Measurements from ENCODE around the gene UAP1L1.

UAP1L1 gene

DNA sequence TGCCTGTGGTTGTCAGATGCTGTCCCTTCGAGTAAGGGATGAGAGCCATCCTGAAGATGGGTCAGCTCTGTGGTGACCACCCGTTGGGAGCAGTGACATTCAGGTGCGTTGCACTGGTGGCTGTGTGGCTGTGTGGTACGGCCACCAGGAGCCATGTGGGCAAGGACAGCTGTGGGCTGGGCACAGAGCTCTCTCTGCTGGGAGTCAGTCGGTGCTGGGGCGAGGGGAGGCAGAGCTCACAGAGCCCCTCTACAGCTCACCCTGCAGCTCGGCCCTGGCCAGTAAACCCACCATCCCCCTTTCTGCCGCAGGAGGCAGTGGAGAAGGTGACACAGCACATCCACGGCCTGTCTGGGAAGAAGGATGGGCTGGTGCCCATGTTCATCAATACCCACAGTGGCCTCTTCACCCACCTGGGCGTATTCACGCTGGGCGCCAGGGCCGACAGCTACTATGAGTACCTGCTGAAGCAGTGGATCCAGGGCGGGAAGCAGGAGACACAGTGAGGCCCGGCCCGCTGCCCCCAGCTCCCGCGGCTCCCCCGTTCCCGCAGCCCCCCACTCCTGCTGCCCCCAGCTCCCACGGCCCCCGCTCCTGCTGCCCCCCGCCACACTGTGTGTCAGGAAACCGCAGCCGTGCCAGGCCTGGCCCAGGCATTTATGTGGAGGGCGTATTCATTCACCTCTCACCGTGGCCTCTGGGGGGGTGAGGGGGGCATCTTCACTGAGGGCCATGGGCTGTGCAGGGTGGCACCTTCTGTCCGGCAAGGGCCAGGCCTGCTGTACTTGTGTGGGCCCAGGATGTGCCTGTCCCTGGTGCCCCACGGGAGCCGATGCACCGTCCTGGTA lies 28.7 kb downstream of the UAP1L1 start:
- Histone ChIP-seq H3K4me3 (ENCODE audit: low read length) (no peak overlapping the region), H3K27me3 (ENCODE audit: control insufficient read depth, insufficient read depth, low read length) (no peaks in the 10 kb centered on the region), H3K9me3 (ENCODE audit: control insufficient read depth, low read length) (no peaks in the 10 kb centered on the region), H3K36me3 (ENCODE audit: control insufficient read depth, insufficient read depth, low read length) (peaks cover 17% of the 10 kb centered on the region), H3K4me1 (ENCODE audit: control insufficient read depth, insufficient read depth, low read length) (no peaks in the 10 kb centered on the region), H3K9ac (ENCODE audit: low read length) (no peak overlapping the region)

DNA sequence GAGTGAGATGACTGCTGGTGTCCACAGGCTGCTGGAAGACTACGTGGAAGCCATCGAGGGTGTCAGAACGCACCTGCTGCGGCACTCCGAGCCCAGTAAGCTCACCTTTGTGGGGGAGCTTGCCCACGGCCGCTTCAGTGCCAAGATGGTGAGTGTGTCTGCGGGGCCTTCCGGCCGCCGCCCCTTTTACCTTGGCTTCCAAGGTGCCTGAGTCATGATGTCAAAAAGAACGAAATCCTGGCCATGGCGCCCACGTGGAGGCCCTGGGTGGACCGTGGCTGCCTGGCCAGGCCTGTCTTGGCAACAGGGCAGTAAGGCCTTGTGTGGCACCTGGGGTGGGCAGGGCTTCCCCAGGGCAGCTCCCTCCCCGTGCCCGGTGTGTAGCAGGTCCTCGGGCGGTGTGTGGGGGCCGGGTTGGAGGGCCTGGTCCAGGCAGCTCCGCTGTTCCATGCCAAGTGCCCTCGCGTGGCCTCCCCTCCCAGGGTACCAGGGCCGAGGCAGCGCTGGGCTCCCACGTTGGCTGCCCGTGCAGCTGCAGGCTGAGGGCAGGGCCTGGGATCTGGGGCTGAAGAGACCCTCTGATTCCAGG lies 29.4 kb downstream of the UAP1L1 start:
- H3K36me3 ChIP-seq (ENCODE audit: control insufficient read depth, insufficient read depth, low read length) = peaks cover 16% of the 10 kb centered on the region
- H3K4me1 ChIP-seq (ENCODE audit: control insufficient read depth, insufficient read depth, low read length) = no peaks in the 10 kb centered on the region
- H3K4me3 ChIP-seq (ENCODE audit: low read length) = no peak overlapping the region
- H3K9ac ChIP-seq (ENCODE audit: low read length) = no peak overlapping the region
- no peaks in the 10 kb centered on the region for H3K9me3 ChIP-seq (ENCODE audit: control insufficient read depth, low read length)
- no peaks in the 10 kb centered on the region for H3K27me3 ChIP-seq (ENCODE audit: control insufficient read depth, insufficient read depth, low read length)

DNA sequence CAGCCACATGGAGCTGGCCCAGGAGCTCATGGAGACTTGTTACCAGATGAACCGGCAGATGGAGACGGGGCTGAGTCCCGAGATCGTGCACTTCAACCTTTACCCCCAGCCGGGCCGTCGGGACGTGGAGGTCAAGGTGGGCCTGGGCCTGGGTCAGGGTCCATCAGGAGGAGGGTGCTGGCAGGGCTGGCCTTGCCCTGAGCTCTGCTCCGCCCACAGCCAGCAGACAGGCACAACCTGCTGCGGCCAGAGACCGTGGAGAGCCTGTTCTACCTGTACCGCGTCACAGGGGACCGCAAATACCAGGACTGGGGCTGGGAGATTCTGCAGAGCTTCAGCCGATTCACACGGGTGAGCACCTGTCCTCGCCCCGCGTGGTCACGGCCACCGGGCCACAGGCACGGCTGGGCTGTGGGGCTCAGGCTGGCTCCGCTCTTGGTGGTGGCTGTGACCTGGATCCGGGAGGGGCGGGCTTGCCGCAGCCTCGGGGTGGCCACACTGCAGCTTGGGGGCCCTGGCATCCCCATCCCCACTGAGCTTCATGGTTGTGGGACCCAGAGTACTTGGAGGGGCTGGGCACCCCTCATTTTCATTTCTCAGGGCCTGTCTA lies 30.1 kb downstream of the UAP1L1 start:
- Histone ChIP-seq H3K36me3 (ENCODE audit: control insufficient read depth, insufficient read depth, low read length) (peaks cover 9% of the 10 kb centered on the region), H3K4me1 (ENCODE audit: control insufficient read depth, insufficient read depth, low read length) (no peaks in the 10 kb centered on the region), H3K9ac (ENCODE audit: low read length) (no peak overlapping the region), H3K9me3 (ENCODE audit: control insufficient read depth, low read length) (no peaks in the 10 kb centered on the region), H3K4me3 (ENCODE audit: low read length) (no peak overlapping the region), H3K27me3 (ENCODE audit: control insufficient read depth, insufficient read depth, low read length) (no peaks in the 10 kb centered on the region)

DNA sequence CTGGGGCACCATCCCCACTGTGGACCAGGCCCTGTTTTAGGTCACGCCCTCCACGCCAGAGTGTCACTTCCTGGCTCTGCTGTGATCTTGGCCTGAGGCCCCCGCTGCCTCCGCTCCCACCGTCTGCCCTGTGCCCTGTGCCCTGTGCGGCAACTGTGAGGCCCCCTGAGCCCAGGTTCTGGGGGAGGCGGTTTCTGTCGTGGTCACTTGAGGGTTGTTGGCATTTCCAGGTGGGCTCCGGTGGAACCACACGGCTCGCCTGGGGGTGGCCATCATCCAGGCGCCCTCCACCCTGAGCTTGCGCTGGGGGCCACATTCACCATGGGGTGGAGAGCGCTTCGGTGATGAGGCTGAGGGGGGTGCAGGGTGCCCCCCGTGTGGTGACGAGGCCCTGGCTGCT lies 30.7 kb downstream of the UAP1L1 start:
- no peaks in the 10 kb centered on the region for H3K27me3 ChIP-seq (ENCODE audit: control insufficient read depth, insufficient read depth, low read length)
- no peaks in the 10 kb centered on the region for H3K4me1 ChIP-seq (ENCODE audit: control insufficient read depth, insufficient read depth, low read length)
- no peaks in the 10 kb centered on the region for H3K9me3 ChIP-seq (ENCODE audit: control insufficient read depth, low read length)
- H3K36me3 ChIP-seq (ENCODE audit: control insufficient read depth, insufficient read depth, low read length) = peaks cover 6% of the 10 kb centered on the region
- H3K9ac ChIP-seq (ENCODE audit: low read length) = no peak overlapping the region
- H3K4me3 ChIP-seq (ENCODE audit: low read length) = no peak overlapping the region

DNA sequence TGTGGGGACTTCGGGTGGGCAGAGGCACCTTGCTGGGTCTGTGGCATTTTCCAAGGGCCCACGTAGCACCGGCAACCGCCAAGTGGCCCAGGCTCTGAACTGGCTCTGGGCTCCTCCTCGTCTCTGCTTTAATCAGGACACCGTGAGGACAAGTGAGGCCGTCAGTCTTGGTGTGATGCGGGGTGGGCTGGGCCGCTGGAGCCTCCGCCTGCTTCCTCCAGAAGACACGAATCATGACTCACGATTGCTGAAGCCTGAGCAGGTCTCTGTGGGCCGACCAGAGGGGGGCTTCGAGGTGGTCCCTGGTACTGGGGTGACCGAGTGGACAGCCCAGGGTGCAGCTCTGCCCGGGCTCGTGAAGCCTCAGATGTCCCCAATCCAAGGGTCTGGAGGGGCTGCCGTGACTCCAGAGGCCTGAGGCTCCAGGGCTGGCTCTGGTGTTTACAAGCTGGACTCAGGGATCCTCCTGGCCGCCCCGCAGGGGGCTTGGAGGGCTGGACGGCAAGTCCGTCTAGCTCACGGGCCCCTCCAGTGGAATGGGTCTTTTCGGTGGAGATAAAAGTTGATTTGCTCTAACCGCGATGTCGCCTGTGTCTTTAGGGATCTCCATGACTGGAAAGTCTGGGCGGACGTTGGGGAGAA lies 31.4 kb downstream of the UAP1L1 start:
- Histone ChIP-seq H3K27me3 (ENCODE audit: control insufficient read depth, insufficient read depth, low read length) (no peaks in the 10 kb centered on the region), H3K36me3 (ENCODE audit: control insufficient read depth, insufficient read depth, low read length) (peaks cover 3% of the 10 kb centered on the region), H3K9me3 (ENCODE audit: control insufficient read depth, low read length) (no peaks in the 10 kb centered on the region), H3K4me1 (ENCODE audit: control insufficient read depth, insufficient read depth, low read length) (no peaks in the 10 kb centered on the region), H3K4me3 (ENCODE audit: low read length) (no peak overlapping the region), H3K9ac (ENCODE audit: low read length) (no peak overlapping the region)

DNA sequence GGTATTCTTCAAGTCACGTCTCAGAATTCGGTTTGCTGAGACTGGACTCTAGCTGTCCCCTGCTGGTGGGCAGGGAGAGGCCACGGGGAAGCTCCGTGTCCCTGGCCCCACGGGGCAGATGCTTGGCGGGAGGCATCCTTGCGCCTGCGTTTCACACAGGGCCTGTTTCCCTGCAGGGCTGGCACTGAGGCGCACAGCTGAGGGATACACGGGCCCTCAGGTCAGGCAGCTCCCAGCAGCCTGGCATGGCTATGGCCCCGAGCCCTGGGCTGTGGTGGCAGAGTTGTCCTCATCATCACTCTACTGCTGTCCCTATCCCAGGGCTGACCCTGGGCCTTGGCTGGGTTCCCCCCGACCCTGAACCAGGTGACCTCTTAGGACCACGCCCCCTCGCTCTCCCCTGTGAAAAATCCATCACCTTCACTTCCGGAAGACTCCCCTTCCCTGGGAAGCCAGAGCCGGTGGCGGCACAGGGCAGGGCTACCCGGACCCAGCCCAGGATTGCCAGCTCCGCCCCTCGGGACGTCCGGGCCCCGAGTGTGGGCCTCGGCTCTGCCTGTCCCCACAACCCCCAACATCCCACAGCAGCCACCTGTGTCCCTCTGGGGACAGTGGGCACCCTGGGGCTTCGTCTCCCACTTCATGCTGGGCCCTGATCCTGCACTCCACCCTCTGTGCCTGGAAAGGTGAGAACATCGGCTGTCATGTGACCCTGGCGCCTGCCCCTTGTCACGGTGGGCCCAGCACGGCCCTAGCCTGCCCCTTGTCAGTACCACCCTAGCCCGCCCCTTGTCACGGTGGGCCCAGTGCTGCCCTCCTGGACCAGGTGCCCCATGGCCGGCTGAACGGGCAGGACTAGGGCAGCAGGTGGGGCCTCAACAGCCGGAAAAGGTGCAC lies 32.2 kb downstream of the UAP1L1 start:
- Histone ChIP-seq H3K36me3 (ENCODE audit: control insufficient read depth, insufficient read depth, low read length) (no peaks in the 10 kb centered on the region), H3K4me3 (ENCODE audit: low read length) (no peak overlapping the region), H3K27me3 (ENCODE audit: control insufficient read depth, insufficient read depth, low read length) (no peaks in the 10 kb centered on the region), H3K9ac (ENCODE audit: low read length) (no peak overlapping the region), H3K9me3 (ENCODE audit: control insufficient read depth, low read length) (no peaks in the 10 kb centered on the region), H3K4me1 (ENCODE audit: control insufficient read depth, insufficient read depth, low read length) (no peaks in the 10 kb centered on the region)

DNA sequence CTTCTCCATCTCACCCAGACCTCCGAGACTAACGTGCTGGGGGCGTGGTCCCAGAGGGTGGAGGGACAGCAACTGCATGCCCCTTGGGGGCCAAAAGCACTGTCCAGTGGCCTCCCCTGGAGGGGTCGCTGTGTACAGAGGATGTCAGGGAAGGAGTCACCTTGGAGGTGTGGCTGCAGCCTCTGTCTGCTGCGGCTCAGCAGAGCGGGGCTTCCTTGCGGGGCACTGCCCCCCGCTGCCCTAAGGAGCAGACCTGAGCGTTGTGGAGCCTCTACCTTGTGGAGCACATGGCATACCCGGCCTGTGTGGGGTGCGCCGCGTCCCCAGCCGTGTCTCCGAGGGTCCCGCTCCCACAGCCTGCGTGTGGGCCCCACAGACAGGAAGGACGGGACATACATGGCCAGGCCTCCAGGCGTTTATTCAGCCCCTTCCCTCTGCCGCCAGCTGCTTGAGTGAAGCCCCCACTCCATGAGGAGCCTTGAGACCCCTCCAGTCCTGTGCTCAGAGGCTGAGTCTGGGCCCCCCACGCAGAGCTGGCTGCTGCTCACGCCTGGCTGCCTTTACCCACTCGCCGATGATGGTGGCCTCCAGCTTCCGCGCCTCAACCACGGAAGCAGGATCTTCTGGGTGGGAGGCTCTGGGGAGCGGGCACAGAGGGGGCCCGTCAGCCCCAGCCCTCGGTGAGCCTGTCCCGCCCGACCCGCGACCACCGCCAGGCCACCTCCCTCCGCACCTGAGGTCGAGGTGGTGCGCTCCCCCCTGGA lies 33.0 kb downstream of the UAP1L1 start:
- no peak overlapping the region for H3K9ac ChIP-seq (ENCODE audit: low read length)
- H3K9me3 ChIP-seq (ENCODE audit: control insufficient read depth, low read length) = no peaks in the 10 kb centered on the region
- H3K36me3 ChIP-seq (ENCODE audit: control insufficient read depth, insufficient read depth, low read length) = no peaks in the 10 kb centered on the region
- H3K4me1 ChIP-seq (ENCODE audit: control insufficient read depth, insufficient read depth, low read length) = peaks cover 8% of the 10 kb centered on the region
- H3K27me3 ChIP-seq (ENCODE audit: control insufficient read depth, insufficient read depth, low read length) = peaks cover 3% of the 10 kb centered on the region
- no peak overlapping the region for H3K4me3 ChIP-seq (ENCODE audit: low read length)

DNA sequence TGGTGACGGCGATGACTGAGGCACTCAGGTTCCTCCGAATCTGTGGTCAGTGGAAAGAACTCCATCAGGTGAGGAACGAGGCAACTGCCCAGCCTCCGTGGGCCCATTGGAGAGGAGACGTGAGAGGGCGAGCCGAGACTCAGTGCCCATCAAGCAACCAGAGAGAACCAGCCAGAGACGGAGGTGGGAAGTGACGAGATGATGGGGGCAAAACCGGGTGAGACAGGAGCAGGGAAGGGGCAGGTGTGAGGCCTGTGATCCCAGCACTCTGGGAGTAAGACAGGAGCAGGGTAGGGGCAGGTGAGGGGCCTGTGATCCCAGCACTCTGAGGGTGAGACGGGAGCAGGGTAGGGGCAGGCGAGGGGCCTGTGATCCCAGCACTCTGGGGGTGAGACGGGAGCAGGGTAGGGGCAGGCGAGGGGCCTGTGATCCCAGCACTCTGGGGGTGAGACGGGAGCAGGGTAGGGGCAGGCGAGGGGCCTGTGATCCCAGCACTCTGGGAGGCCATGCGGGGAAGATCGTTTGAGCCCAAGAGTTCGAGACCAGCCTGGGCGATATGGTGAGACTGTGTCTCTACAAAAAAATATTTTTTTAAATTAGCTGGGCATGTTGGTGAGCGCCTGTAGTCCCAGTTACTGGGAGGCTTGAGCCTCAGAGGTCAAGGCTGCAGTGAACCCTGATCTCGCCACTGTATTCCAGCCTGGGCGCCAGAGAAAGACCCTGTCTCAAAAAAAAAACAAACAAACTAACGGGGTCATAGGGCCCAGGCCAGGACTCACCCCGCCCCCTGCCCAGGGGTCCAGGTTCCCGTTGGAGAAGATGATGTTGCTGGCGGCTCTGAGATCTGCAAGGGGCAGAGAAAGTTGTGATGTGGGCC lies 33.8 kb downstream of the UAP1L1 start:
- H3K27me3 ChIP-seq (ENCODE audit: control insufficient read depth, insufficient read depth, low read length) = peaks cover 11% of the 10 kb centered on the region
- H3K9me3 ChIP-seq (ENCODE audit: control insufficient read depth, low read length) = no peaks in the 10 kb centered on the region
- no peaks in the 10 kb centered on the region for H3K36me3 ChIP-seq (ENCODE audit: control insufficient read depth, insufficient read depth, low read length)
- H3K4me1 ChIP-seq (ENCODE audit: control insufficient read depth, insufficient read depth, low read length) = peaks cover 9% of the 10 kb centered on the region
- no peak overlapping the region for H3K4me3 ChIP-seq (ENCODE audit: low read length)
- H3K9ac ChIP-seq (ENCODE audit: low read length) = no peak overlapping the region

DNA sequence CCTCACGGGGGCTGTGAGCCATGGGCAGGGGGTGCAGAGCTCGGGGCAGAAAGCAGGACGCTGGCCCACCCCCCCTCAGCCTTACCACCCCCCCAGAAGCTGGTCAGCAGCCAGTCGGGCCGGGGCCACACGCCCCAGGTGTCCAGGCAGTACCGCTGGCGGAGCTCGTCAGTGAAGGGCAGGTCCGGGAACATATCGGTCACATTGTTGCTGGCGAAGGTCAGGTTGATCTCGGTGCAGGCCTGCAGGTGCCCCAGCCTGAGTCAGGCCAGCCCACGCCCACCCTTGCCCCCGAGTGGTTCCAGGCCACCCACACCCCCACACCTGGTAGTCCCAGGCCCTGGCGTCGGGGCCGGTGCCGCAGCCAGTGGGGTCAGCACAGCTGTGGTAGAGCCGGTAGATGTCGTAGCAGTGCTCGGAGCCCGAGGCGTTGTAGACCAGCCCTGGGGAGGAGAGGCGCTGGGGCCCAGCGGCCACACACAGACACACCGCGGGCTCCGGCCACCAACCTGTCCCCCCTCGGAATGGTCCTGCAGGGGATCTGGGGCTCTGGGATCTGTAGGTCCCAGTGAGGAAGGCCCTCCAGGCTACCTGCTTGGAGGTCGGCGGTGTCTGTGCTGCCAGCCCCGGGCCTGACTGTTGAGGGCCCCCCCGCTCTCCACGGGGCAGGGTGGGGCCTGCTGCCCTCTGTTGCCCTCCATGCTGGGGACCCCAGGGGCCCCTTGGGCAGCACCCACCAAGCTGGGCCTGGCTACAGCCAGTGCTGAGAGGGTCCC lies 34.7 kb downstream of the UAP1L1 start:
- Histone ChIP-seq H3K36me3 (ENCODE audit: control insufficient read depth, insufficient read depth, low read length) (no peaks in the 10 kb centered on the region), H3K9ac (ENCODE audit: low read length) (no peak overlapping the region), H3K27me3 (ENCODE audit: control insufficient read depth, insufficient read depth, low read length) (peaks cover 14% of the 10 kb centered on the region), H3K4me1 (ENCODE audit: control insufficient read depth, insufficient read depth, low read length) (peaks cover 9% of the 10 kb centered on the region), H3K4me3 (ENCODE audit: low read length) (no peak overlapping the region), H3K9me3 (ENCODE audit: control insufficient read depth, low read length) (no peaks in the 10 kb centered on the region)
